Esophagus muscularis mucosa (tissue), 3 donors: ENCODE data around the gene CD82.
A peak's percentile ranks its signal among the peaks of the same experiment; 100 is the strongest.

Experiments
- POLR2A ChIP-seq: fragments of 450-650 bp; IDR thresholded peaks from one replicate; pipeline ENCODE4 v1.6.1; 2017; ENCODE audit warnings: antibody characterized with exemption, moderate library complexity, mild to moderate bottlenecking, low read depth
- POLR2AphosphoS5 ChIP-seq, 2 donors: sonication (generic); formaldehyde crosslinking; IDR thresholded peaks; one replicate each; pipeline ENCODE4 v1.6.1; 2017; ENCODE audit warnings: antibody characterized with exemption in 2 of 2
- TF ChIP-seq, protein P1 (sequence below), 3 experiments: fragments of 200-600 bp in 2 of 3; fragments of 450-650 bp in 1 of 3; sonication (generic) in 2 of 3; IDR thresholded peaks; one replicate each; pipeline ENCODE4 v1.5.1; 2017 to 2019; ENCODE audit warnings: antibody characterized with exemption in 3 of 3, mild to moderate bottlenecking in 2 of 3, moderate library complexity in 1 of 3

DNA sequence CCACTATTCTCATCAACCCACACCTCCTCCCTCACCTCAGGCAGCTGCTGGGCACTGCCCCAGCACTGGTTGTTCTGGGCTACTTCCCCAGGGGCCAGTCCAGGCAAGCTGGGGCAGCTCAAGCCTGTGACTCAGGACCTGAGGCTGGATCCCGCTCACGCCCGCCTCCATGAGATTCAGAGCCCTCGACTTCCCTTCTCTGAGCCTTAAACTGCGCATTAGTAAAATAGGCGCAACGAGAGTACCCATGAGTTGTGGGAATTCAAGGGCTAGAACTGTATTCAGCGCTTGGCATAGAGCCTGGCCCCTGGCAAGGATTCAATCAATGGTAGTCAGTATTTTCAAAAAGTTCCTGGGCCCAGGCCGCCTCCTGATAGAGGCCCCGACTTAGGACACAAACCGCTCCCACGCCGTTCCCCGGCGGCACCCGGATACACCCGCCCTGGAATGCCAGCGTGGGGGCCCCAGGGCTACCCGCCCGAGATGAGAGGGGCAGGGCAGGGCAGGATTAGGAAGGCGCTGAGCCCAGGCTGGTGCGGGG lies 723 bp upstream of the CD82 start:
- TF ChIP-seq, protein P1, sequence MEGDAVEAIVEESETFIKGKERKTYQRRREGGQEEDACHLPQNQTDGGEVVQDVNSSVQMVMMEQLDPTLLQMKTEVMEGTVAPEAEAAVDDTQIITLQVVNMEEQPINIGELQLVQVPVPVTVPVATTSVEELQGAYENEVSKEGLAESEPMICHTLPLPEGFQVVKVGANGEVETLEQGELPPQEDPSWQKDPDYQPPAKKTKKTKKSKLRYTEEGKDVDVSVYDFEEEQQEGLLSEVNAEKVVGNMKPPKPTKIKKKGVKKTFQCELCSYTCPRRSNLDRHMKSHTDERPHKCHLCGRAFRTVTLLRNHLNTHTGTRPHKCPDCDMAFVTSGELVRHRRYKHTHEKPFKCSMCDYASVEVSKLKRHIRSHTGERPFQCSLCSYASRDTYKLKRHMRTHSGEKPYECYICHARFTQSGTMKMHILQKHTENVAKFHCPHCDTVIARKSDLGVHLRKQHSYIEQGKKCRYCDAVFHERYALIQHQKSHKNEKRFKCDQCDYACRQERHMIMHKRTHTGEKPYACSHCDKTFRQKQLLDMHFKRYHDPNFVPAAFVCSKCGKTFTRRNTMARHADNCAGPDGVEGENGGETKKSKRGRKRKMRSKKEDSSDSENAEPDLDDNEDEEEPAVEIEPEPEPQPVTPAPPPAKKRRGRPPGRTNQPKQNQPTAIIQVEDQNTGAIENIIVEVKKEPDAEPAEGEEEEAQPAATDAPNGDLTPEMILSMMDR (IDR thresholded peaks at IDR 0.05) = no peak
- TF ChIP-seq POLR2AphosphoS5 (IDR thresholded peaks at IDR 0.05) (peak; percentile 68 to 88), POLR2A (peak; percentile 65)
